ENCODE results near the gene HECTD4. TPM values are rescaled to one million over a fixed set of nuclear protein-coding genes. Genes with fewer than 3 reads are reported as not detected.

The HECTD4 gene
- total RNA-seq, 1 experiment from 2014 or later: 32.5 TPM

DNA sequence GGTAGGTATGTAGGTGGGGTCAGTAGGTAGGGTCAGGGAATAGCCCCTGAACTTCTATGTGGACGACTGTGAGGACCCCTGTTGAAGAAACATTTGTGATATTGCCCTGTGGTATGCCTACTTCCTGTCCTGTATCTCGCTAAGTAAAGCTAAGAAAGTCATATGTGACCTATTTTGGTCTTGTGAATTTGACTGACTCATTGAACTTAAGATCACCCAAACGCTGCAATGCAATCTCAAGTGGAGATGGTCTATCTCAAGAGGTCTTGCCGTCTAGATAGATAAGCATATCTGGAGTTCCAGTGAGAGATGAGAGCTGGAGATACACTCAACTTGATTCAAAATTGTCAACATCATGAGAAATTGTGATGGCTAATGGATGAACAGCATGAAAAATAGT lies 183.1 kb downstream of the HECTD4 start:
- no peak overlapping the region for H3K4me3 ChIP-seq (ENCODE audit: low read length)
- H3K9me2 ChIP-seq (replicated peaks; ENCODE audit: insufficient read depth, low read length): no peaks in the 10 kb centered on the region
- no peaks in the 10 kb centered on the region for H3K27me3 ChIP-seq (ENCODE audit: low read length)
- DNase-seq: no peak
- no peaks in the 10 kb centered on the region for H4K20me1 ChIP-seq (ENCODE audit: insufficient read depth, low read depth, low read length)
- H3K9ac ChIP-seq (ENCODE audit: low read length): no peak overlapping the region
- H3K79me2 ChIP-seq (ENCODE audit: low read length): no peaks in the 10 kb centered on the region
- no peaks in the 10 kb centered on the region for H3K9me3 ChIP-seq (ENCODE audit: low read length)
- no peak overlapping the region for H3K27ac ChIP-seq (ENCODE audit: low read length)
- H3K4me1 ChIP-seq (ENCODE audit: low read length): no peaks in the 10 kb centered on the region
- H3K4me2 ChIP-seq (ENCODE audit: low read depth, low read length, poor library complexity, severe bottlenecking): no peak overlapping the region
- H2AFZ ChIP-seq (ENCODE audit: low read length): no peak overlapping the region
- H3K36me3 ChIP-seq (ENCODE audit: insufficient read depth, low read length): peaks cover 22% of the 10 kb centered on the region

DNA sequence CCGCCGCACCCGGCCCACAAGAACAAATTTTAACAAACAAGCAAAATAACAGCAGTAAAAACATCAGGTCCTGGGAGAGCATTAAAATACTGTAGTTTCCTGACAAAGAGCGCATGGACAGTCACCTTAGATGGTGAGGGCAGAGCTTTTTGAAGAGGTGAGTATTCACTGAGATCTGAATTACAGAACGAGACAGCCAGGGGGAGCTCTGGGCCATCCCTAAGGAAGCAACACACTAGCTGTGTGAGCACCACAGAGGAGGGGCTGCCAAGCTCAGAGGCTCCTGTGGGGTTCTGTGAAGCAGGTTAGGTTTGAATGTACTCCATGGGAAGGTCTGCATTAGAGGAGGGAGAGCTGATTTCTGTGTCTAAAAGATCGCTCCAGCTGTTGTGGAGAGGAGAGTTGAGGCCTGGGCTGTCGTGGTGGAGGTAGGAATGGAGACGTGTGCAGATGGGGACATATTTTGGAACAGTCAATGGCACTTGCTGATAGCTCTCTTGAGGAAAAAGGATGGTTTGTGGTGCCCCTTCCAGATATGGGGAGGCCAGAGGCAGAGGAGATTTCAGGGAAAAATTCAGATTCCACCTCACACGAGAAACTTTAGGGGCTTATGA lies 184.0 kb downstream of the HECTD4 start:
- no peaks in the 10 kb centered on the region for H3K9me2 ChIP-seq (replicated peaks; ENCODE audit: insufficient read depth, low read length)
- no peaks in the 10 kb centered on the region for H4K20me1 ChIP-seq (ENCODE audit: insufficient read depth, low read depth, low read length)
- no peaks in the 10 kb centered on the region for H3K79me2 ChIP-seq (ENCODE audit: low read length)
- H3K4me2 ChIP-seq (ENCODE audit: low read depth, low read length, poor library complexity, severe bottlenecking): no peak overlapping the region
- H3K27me3 ChIP-seq (ENCODE audit: low read length): no peaks in the 10 kb centered on the region
- no peaks in the 10 kb centered on the region for H3K4me1 ChIP-seq (ENCODE audit: low read length)
- no peak overlapping the region for H3K9ac ChIP-seq (ENCODE audit: low read length)
- no peaks in the 10 kb centered on the region for H3K9me3 ChIP-seq (ENCODE audit: low read length)
- H3K36me3 ChIP-seq (ENCODE audit: insufficient read depth, low read length): peaks cover 20% of the 10 kb centered on the region
- no peak overlapping the region for H2AFZ ChIP-seq (ENCODE audit: low read length)
- DNase-seq: peak; percentile 88
- no peak overlapping the region for H3K4me3 ChIP-seq (ENCODE audit: low read length)
- no peak overlapping the region for H3K27ac ChIP-seq (ENCODE audit: low read length)

DNA sequence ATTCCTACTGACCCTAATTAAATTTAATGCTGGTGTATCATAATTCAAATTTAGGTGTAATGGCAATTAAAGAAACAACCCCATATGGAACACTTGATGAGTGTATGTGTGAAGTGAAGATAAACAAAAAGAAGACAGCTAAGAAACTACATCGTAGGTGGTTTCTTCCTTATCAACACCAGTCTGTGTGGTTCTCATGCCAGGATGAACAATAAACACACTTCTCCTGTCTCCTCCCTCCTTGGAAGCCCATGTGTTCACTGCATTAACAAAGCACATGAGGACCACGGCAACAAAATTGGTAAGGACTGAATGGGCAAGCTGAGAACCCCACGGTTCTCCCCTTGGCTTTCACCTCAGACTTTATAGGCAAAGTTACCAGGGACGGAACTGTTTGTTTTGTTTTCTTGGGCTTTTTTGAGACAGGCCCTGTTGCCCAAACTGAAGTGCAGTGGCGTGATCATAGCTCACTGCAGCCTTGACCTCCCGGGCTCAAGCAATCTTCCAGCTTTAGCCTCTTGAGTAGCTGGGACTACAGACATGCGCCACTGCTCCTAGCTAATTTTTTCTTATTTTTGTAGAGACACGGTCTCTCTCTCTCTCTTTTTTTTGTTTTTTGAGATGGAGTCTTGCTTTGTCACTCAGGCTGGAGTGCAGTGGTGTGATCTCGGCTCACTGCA lies 185.9 kb downstream of the HECTD4 start:
- no peak overlapping the region for H3K4me3 ChIP-seq (ENCODE audit: low read length)
- no peak for DNase-seq
- H3K4me2 ChIP-seq (ENCODE audit: low read depth, low read length, poor library complexity, severe bottlenecking): no peak overlapping the region
- H3K36me3 ChIP-seq (ENCODE audit: insufficient read depth, low read length): peaks cover 23% of the 10 kb centered on the region
- H3K27ac ChIP-seq (ENCODE audit: low read length): no peak overlapping the region
- no peaks in the 10 kb centered on the region for H3K4me1 ChIP-seq (ENCODE audit: low read length)
- no peaks in the 10 kb centered on the region for H3K9me3 ChIP-seq (ENCODE audit: low read length)
- H3K9ac ChIP-seq (ENCODE audit: low read length): no peak overlapping the region
- H3K9me2 ChIP-seq (replicated peaks; ENCODE audit: insufficient read depth, low read length): no peaks in the 10 kb centered on the region
- H4K20me1 ChIP-seq (ENCODE audit: insufficient read depth, low read depth, low read length): no peaks in the 10 kb centered on the region
- no peak overlapping the region for H2AFZ ChIP-seq (ENCODE audit: low read length)
- no peaks in the 10 kb centered on the region for H3K79me2 ChIP-seq (ENCODE audit: low read length)
- H3K27me3 ChIP-seq (ENCODE audit: low read length): no peaks in the 10 kb centered on the region

DNA sequence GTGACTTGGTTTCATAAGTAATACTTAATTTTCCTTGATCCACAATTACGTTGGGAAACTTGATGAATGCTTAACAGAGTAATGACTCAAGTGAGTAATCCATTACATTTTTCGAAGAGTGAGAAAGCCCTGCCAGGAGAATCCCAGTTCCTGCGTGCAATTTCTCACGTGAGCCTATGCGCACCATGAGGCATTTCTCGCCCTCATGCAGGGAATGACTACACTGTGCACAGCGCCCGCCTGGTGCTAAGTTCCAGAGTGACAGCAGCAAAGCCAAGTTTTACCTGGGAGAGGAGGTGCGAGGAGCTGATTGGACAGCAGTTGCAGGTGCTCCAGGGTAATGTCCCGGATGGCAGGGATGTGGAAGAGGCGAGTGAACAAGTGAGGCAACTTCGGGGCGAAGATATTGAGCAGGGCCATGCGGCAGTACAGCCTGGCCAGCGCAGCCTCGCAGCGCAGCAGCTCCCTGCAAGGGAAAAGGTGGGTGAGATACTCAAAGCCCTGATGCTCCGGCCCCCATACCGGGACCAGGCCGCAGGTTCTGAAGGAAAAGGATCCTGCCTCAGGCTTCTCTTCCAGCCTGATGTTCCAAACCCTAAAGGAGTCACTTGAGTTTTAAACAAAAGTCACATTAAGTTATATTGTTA lies 187.5 kb downstream of the HECTD4 start:
- H2AFZ ChIP-seq (ENCODE audit: low read length): no peak overlapping the region
- H3K27me3 ChIP-seq (ENCODE audit: low read length): no peaks in the 10 kb centered on the region
- H3K9me2 ChIP-seq (replicated peaks; ENCODE audit: insufficient read depth, low read length): no peaks in the 10 kb centered on the region
- H4K20me1 ChIP-seq (ENCODE audit: insufficient read depth, low read depth, low read length): no peaks in the 10 kb centered on the region
- no peaks in the 10 kb centered on the region for H3K79me2 ChIP-seq (ENCODE audit: low read length)
- no peak for DNase-seq
- no peaks in the 10 kb centered on the region for H3K9me3 ChIP-seq (ENCODE audit: low read length)
- peaks cover 14% of the 10 kb centered on the region for H3K36me3 ChIP-seq (ENCODE audit: insufficient read depth, low read length)
- no peak overlapping the region for H3K9ac ChIP-seq (ENCODE audit: low read length)
- no peak overlapping the region for H3K27ac ChIP-seq (ENCODE audit: low read length)
- H3K4me2 ChIP-seq (ENCODE audit: low read depth, low read length, poor library complexity, severe bottlenecking): no peak overlapping the region
- no peaks in the 10 kb centered on the region for H3K4me1 ChIP-seq (ENCODE audit: low read length)
- H3K4me3 ChIP-seq (ENCODE audit: low read length): no peak overlapping the region

DNA sequence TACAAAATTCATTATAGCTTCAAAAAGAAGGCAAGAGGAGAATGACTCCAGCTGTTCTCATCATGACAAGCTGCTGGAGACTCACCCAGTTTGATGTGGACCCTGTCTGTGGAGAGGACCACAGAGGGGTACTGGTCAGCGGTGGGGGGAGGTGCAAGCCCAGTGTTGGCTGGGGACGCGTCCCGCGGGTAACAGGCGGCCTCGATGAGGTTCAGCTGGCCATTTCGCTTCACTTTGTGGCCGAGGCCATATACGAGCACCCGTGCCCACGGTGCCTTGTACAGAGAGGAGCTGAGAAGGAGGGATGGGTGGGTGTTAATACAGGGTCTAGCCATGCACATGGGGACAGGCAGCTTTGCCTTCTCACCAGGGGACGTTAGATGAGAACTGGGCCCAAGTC lies 189.8 kb downstream of the HECTD4 start:
- Histone ChIP-seq H2AFZ (ENCODE audit: low read length) (no peak overlapping the region), H3K27me3 (ENCODE audit: low read length) (no peaks in the 10 kb centered on the region), H3K9ac (ENCODE audit: low read length) (no peak overlapping the region), H3K9me2 (replicated peaks; ENCODE audit: insufficient read depth, low read length) (no peaks in the 10 kb centered on the region), H3K4me3 (ENCODE audit: low read length) (no peak overlapping the region), H3K4me1 (ENCODE audit: low read length) (no peaks in the 10 kb centered on the region), H3K36me3 (ENCODE audit: insufficient read depth, low read length) (peaks cover 7% of the 10 kb centered on the region; the same call in 1 of the 2 replicates), H3K9me3 (ENCODE audit: low read length) (no peaks in the 10 kb centered on the region), H3K79me2 (ENCODE audit: low read length) (no peaks in the 10 kb centered on the region), H3K27ac (ENCODE audit: low read length) (no peak overlapping the region), H3K4me2 (ENCODE audit: low read depth, low read length, poor library complexity, severe bottlenecking) (no peak overlapping the region), H4K20me1 (ENCODE audit: insufficient read depth, low read depth, low read length) (no peaks in the 10 kb centered on the region)
- no peak for DNase-seq

DNA sequence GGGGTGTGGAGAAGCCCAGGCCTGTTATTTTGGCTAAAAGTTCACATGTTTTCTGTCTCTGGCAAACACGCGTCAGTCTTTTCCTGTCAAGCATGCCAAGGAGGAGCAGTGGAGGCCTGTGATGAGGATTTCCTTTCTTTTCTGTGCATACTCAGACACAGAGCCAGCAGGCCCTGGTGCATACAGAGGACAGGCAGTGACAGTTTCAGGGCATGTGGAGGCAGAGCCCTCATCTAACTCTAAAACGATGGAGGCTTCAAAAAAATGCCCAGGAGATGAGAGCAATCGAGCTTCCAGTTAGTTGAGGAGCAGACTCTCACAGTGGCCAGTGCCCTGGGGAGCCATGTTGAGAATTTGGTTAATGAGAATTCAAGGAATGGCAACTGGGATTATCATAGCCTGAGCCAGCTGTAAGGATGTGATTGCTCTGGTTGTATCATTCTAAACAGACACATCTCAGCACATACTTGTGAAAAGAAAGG lies 190.3 kb downstream of the HECTD4 start:
- no peaks in the 10 kb centered on the region for H3K79me2 ChIP-seq (ENCODE audit: low read length)
- H3K27me3 ChIP-seq (ENCODE audit: low read length): no peaks in the 10 kb centered on the region
- peaks cover 7% of the 10 kb centered on the region; the same call in 1 of the 2 replicates for H3K36me3 ChIP-seq (ENCODE audit: insufficient read depth, low read length)
- H4K20me1 ChIP-seq (ENCODE audit: insufficient read depth, low read depth, low read length): no peaks in the 10 kb centered on the region
- H3K27ac ChIP-seq (ENCODE audit: low read length): no peak overlapping the region
- H3K9me2 ChIP-seq (replicated peaks; ENCODE audit: insufficient read depth, low read length): no peaks in the 10 kb centered on the region
- H3K9ac ChIP-seq (ENCODE audit: low read length): no peak overlapping the region
- no peak for DNase-seq
- no peak overlapping the region for H3K4me3 ChIP-seq (ENCODE audit: low read length)
- no peak overlapping the region for H3K4me2 ChIP-seq (ENCODE audit: low read depth, low read length, poor library complexity, severe bottlenecking)
- no peaks in the 10 kb centered on the region for H3K4me1 ChIP-seq (ENCODE audit: low read length)
- H2AFZ ChIP-seq (ENCODE audit: low read length): no peak overlapping the region
- no peaks in the 10 kb centered on the region for H3K9me3 ChIP-seq (ENCODE audit: low read length)

DNA sequence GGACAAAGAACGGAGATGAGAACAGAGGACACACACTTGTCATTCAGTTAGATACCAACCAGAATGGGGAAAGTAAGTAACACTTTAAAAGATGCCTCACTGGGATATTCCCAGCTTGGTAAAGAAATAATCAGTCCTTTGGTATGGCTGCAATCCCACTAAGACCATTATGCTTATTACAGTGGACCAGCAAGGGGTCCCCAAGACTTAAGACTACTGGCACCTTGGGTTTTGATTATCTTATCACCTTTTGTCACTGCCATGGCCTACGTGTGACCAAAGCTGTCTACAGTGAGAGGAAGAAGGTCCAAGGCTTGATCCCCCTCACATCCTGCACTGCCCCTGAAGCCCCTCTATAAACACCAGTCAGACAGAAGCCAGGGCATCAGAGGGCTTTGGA lies 191.0 kb downstream of the HECTD4 start:
- Histone ChIP-seq H3K9me3 (ENCODE audit: low read length) (no peaks in the 10 kb centered on the region), H3K27ac (ENCODE audit: low read length) (no peak overlapping the region), H3K36me3 (ENCODE audit: insufficient read depth, low read length) (peaks cover 7% of the 10 kb centered on the region; the same call in 1 of the 2 replicates), H2AFZ (ENCODE audit: low read length) (no peak overlapping the region), H3K4me3 (ENCODE audit: low read length) (no peak overlapping the region), H3K79me2 (ENCODE audit: low read length) (no peaks in the 10 kb centered on the region), H3K9ac (ENCODE audit: low read length) (no peak overlapping the region), H4K20me1 (ENCODE audit: insufficient read depth, low read depth, low read length) (no peaks in the 10 kb centered on the region), H3K4me1 (ENCODE audit: low read length) (no peaks in the 10 kb centered on the region), H3K4me2 (ENCODE audit: low read depth, low read length, poor library complexity, severe bottlenecking) (no peak overlapping the region), H3K27me3 (ENCODE audit: low read length) (no peaks in the 10 kb centered on the region), H3K9me2 (replicated peaks; ENCODE audit: insufficient read depth, low read length) (no peaks in the 10 kb centered on the region)
- no peak for DNase-seq

DNA sequence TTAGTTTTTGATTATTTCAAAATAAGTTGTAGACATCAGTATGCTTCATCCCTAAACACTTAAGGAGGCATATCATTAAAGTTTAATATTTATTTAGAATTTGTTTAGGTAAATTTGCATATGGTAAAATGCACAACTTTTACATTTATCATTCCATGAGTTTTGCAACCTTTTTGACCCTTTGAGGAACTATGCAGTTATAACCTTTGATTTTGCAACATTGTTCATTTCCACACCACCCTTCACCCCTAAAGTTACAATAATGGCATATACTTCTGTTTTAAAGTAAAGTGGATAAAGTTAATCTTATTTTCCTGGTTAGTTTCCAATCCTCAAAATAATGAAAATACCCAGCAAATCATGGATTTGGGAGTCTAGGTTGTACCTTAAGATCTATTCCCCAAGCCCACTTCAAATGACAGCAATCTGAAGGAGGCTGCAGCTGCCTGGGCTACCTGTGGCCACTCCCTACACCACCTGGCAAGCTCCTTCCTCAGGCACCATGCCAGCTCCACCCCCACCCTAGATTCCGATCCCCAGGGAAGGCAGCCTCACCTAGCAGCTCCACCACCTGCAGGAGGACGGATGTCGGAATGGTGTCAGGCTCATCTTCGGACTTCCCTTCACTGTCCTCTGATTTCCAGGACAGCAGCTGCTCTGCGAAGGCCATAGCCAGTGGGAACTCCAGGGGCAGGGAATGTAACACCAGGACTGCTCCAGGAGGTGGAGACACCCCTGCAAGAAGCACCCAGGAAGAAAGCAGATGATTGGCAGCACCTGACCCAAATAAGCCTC lies 191.8 kb downstream of the HECTD4 start:
- Histone ChIP-seq H4K20me1 (ENCODE audit: insufficient read depth, low read depth, low read length) (no peaks in the 10 kb centered on the region), H3K36me3 (ENCODE audit: insufficient read depth, low read length) (peaks cover 7% of the 10 kb centered on the region; the same call in 1 of the 2 replicates), H3K27ac (ENCODE audit: low read length) (no peak overlapping the region), H3K4me3 (ENCODE audit: low read length) (no peak overlapping the region), H3K9ac (ENCODE audit: low read length) (no peak overlapping the region), H3K4me2 (ENCODE audit: low read depth, low read length, poor library complexity, severe bottlenecking) (no peak overlapping the region), H3K79me2 (ENCODE audit: low read length) (no peaks in the 10 kb centered on the region), H3K27me3 (ENCODE audit: low read length) (no peaks in the 10 kb centered on the region), H3K4me1 (ENCODE audit: low read length) (no peaks in the 10 kb centered on the region), H2AFZ (ENCODE audit: low read length) (no peak overlapping the region), H3K9me3 (ENCODE audit: low read length) (no peaks in the 10 kb centered on the region), H3K9me2 (replicated peaks; ENCODE audit: insufficient read depth, low read length) (no peaks in the 10 kb centered on the region)
- DNase-seq: no peak
